ENCODE data around the gene ATAD2B.

ATAD2B gene

DNA sequence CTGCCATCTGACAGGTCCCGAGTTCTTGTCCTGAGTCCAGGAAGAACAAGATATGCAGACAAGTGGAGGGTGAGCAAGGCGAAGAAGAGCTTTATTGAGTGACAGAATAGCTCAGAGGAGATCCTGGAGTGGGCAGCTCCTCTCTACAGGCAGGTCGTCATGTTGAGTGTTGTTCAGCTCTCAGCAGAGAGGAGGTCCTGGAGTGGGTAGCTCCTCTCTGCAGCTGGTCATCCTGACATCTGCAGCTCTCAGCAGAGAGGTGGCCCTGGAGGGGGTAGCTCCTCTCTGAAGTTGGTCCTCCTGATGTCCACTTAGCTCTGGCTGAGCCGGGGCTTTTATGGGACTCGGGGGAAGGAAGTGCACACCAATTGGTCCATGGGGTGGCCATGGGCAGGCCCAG is 90.4 kb downstream of the ATAD2B start (continued):
- TF ChIP-seq CSRNP3 (CRISPR knock-in tag; IDR thresholded peaks at IDR 0.05): no peak

GRCh38 chr2:23835988-23836387 is 90.9 kb downstream of the ATAD2B start:
- ATAC-seq: no peak
- TF ChIP-seq SNAI2 (CRISPR knock-in tag; IDR thresholded peaks at IDR 0.05) (no peak), OSR1 (CRISPR knock-in tag; IDR thresholded peaks at IDR 0.05) (no peak), CREB5 (CRISPR knock-in tag; IDR thresholded peaks at IDR 0.05; ENCODE audit: low read depth) (no peak), ZC3H10 (CRISPR knock-in tag; IDR thresholded peaks at IDR 0.05) (no peak), ZNF565 (CRISPR knock-in tag; conservative IDR thresholded peaks at IDR 0.05; ENCODE audit: low read depth) (no peak), CSRNP3 (CRISPR knock-in tag; IDR thresholded peaks at IDR 0.05) (no peak), ZFP30 (CRISPR knock-in tag; IDR thresholded peaks at IDR 0.05) (no peak)
- TF ChIP-seq, protein P1, sequence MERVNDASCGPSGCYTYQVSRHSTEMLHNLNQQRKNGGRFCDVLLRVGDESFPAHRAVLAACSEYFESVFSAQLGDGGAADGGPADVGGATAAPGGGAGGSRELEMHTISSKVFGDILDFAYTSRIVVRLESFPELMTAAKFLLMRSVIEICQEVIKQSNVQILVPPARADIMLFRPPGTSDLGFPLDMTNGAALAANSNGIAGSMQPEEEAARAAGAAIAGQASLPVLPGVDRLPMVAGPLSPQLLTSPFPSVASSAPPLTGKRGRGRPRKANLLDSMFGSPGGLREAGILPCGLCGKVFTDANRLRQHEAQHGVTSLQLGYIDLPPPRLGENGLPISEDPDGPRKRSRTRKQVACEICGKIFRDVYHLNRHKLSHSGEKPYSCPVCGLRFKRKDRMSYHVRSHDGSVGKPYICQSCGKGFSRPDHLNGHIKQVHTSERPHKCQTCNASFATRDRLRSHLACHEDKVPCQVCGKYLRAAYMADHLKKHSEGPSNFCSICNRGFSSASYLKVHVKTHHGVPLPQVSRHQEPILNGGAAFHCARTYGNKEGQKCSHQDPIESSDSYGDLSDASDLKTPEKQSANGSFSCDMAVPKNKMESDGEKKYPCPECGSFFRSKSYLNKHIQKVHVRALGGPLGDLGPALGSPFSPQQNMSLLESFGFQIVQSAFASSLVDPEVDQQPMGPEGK (CRISPR knock-in tag; IDR thresholded peaks at IDR 0.05; ENCODE audit: borderline replicate concordance): no peak

DNA sequence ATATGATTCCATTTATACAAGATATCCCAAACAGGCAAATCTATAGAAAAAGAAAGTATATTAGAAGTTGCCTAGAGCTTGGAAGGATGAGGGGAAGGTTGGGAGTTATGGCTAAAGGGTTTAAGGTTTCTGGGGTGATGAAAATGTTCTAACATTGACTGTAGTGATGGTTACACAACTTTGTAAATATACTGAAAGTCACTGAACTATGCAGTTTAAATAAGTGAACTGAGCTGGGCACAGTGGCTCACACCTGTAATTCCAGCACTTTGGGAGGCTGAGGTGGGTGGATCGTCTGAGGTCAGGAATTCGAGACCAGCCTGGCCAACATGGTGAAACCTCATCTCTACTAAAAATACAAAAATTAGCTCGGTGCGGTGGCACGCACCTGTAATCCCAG is 91.5 kb downstream of the ATAD2B start:
- ATAC-seq: no peak
- TF ChIP-seq SNAI2 (CRISPR knock-in tag; IDR thresholded peaks at IDR 0.05) (no peak), PPARA (CRISPR knock-in tag; IDR thresholded peaks at IDR 0.05; ENCODE audit: borderline replicate concordance) (no peak), GLIS3 (CRISPR knock-in tag; IDR thresholded peaks at IDR 0.05) (no peak), ISL1 (CRISPR knock-in tag; IDR thresholded peaks at IDR 0.05) (no peak), ARNTL (CRISPR knock-in tag; IDR thresholded peaks at IDR 0.05; ENCODE audit: borderline replicate concordance, low read depth) (no peak)

DNA sequence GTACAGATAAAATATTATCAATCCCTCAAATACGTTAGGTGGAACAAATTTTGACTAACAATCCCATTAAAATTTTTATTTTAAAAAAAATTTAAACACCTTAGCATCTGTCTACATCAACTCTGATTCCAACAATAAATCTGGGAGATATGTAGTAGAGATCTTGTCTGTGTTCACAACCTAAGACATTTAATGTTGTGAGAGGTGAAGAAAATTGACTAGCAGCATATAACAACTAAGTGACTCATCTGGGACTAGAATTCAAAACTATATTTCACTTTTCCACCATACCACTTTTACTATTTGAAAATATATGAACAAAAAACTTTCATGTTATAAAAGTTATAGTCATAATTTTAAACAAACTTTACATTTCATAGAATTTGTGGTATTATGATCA is 97.9 kb downstream of the ATAD2B start:
- TF ChIP-seq PPARA (CRISPR knock-in tag; IDR thresholded peaks at IDR 0.05; ENCODE audit: borderline replicate concordance): no peak
- 0 out of 2 replicates have a peak, but pooled peaks have one; percentile 4 for TF ChIP-seq ISL1 (CRISPR knock-in tag; IDR thresholded peaks at IDR 0.05)
- no peak for TF ChIP-seq OSR1 (CRISPR knock-in tag; IDR thresholded peaks at IDR 0.05)
- ATAC-seq: no peak

DNA sequence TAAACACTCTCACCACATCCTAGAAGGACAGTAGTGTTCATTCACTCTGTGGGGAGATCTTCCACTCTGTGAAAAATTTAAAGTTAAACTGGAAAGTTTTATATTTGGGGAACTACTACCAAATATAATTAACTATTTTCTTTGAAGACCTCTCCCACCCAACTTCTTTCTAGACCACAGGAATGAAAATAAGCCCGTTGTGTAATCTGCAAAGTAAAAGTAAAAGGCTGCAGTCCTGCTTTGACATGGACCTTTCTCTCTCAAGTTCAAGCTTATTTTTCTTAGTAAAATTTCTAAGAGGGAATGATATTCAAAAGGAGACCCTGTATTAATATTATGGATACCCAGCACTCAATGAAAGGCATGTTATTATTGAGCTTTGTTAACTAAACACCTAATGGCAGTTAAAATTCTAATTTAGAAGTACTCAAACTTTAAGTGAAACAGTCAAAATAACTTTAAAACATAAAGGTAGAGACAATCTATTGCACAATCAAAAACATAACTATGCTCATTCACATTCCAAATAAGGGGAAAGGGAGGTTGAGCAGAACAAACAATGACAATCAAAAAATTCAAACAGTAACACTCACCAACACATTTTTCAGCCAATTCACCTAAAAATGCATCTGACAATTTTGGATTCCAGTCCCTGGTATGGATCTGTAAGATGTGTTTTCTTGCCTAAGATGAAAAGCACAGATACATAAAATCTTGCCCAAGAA is 98.5 kb downstream of the ATAD2B start:
- ATAC-seq: no peak
- TF ChIP-seq ZFP30 (CRISPR knock-in tag; IDR thresholded peaks at IDR 0.05): no peak
- TF ChIP-seq RARB (CRISPR knock-in tag; IDR thresholded peaks at IDR 0.05): no peak
- TF ChIP-seq TOX (CRISPR knock-in tag; IDR thresholded peaks at IDR 0.05; ENCODE audit: borderline replicate concordance): no peak
- TF ChIP-seq CSDC2 (CRISPR knock-in tag; IDR thresholded peaks at IDR 0.05): no peak
- TF ChIP-seq CSRNP3 (CRISPR knock-in tag; IDR thresholded peaks at IDR 0.05): no peak
- no peak for TF ChIP-seq PPARA (CRISPR knock-in tag; IDR thresholded peaks at IDR 0.05; ENCODE audit: borderline replicate concordance)
- TF ChIP-seq ZNF565 (CRISPR knock-in tag; conservative IDR thresholded peaks at IDR 0.05; ENCODE audit: low read depth): no peak
- TF ChIP-seq SNAI2 (CRISPR knock-in tag; IDR thresholded peaks at IDR 0.05): no peak

GRCh38 chr2:23827287-23827686 is 99.6 kb downstream of the ATAD2B start:
- no peak for ATAC-seq
- TF ChIP-seq, protein P2, sequence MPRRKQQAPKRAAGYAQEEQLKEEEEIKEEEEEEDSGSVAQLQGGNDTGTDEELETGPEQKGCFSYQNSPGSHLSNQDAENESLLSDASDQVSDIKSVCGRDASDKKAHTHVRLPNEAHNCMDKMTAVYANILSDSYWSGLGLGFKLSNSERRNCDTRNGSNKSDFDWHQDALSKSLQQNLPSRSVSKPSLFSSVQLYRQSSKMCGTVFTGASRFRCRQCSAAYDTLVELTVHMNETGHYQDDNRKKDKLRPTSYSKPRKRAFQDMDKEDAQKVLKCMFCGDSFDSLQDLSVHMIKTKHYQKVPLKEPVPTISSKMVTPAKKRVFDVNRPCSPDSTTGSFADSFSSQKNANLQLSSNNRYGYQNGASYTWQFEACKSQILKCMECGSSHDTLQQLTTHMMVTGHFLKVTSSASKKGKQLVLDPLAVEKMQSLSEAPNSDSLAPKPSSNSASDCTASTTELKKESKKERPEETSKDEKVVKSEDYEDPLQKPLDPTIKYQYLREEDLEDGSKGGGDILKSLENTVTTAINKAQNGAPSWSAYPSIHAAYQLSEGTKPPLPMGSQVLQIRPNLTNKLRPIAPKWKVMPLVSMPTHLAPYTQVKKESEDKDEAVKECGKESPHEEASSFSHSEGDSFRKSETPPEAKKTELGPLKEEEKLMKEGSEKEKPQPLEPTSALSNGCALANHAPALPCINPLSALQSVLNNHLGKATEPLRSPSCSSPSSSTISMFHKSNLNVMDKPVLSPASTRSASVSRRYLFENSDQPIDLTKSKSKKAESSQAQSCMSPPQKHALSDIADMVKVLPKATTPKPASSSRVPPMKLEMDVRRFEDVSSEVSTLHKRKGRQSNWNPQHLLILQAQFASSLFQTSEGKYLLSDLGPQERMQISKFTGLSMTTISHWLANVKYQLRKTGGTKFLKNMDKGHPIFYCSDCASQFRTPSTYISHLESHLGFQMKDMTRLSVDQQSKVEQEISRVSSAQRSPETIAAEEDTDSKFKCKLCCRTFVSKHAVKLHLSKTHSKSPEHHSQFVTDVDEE (CRISPR knock-in tag; IDR thresholded peaks at IDR 0.05): no peak
- TF ChIP-seq ARNTL (CRISPR knock-in tag; IDR thresholded peaks at IDR 0.05; ENCODE audit: borderline replicate concordance, low read depth): no peak
- no peak for TF ChIP-seq ZNF565 (CRISPR knock-in tag; conservative IDR thresholded peaks at IDR 0.05; ENCODE audit: low read depth)
- no peak for TF ChIP-seq ISL1 (CRISPR knock-in tag; IDR thresholded peaks at IDR 0.05)
- TF ChIP-seq PPARA (CRISPR knock-in tag; IDR thresholded peaks at IDR 0.05; ENCODE audit: borderline replicate concordance): no peak
- TF ChIP-seq ESRRG (CRISPR knock-in tag; IDR thresholded peaks at IDR 0.05): no peak
- TF ChIP-seq OSR1 (CRISPR knock-in tag; IDR thresholded peaks at IDR 0.05): no peak
- TF ChIP-seq TCF4 (CRISPR knock-in tag; IDR thresholded peaks at IDR 0.05; ENCODE audit: borderline replicate concordance): no peak
